DOHH2 (cell line): Measurements from ENCODE around the gene EPHA8.

Experiments used
- CTCF ChIP-seq: fragments of 200-600 bp; sonication (generic); IDR thresholded peaks from one replicate; pipeline ENCODE4 v1.5.1; 2014; ENCODE audit warnings: antibody characterized with exemption, mild to moderate bottlenecking, low read depth, low read length; ENCODE audit not compliant: poor library complexity, severe bottlenecking
- EZH2phosphoT487 ChIP-seq: fragments of 200-600 bp; sonication (generic); IDR thresholded peaks from 2 replicates; pipeline ENCODE4 v1.6.1; 2017; ENCODE audit warnings: borderline replicate concordance, mild to moderate bottlenecking, antibody characterized with exemption, low read length, moderate library complexity, mixed read lengths

- TF ChIP-seq CTCF (no peak), EZH2phosphoT487 (no peak)
Observed at GRCh38 chr1:22579541-22580155, 16.4 kb downstream of the EPHA8 start.
